Measurements from ENCODE around the gene ROBO1. TPM values are rescaled to one million over a fixed set of nuclear protein-coding genes. Genes with fewer than 3 reads are reported as not detected.

ROBO1 gene
- total RNA-seq, 3 donors from 2014 or later = 12.7 to 50.7 (median 23.6) TPM

DNA sequence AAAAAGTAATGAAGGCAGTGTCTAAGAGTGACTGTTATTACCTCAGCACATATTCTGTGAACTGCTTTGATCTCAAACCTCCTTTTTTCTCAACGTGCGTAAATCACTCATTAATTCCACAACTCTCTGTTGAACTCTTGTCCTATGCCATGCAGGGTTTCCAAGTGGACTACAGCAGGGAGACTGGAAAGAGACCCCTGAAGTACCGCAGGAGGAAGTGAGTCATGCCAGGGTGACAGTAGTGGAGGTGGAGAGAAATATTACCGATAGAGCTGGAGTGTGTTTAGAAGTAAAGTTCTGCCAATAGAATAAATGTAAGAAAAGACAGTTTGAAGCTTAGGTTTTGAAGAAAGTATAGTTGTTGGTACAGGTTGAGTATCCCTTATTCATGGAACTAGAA lies 908.9 kb downstream of the ROBO1 start:
- TF ChIP-seq POLR2AphosphoS5 (IDR thresholded peaks at IDR 0.05) (no peak), POLR2A (IDR thresholded peaks at IDR 0.05) (no peak)
- TF ChIP-seq, protein P1, sequence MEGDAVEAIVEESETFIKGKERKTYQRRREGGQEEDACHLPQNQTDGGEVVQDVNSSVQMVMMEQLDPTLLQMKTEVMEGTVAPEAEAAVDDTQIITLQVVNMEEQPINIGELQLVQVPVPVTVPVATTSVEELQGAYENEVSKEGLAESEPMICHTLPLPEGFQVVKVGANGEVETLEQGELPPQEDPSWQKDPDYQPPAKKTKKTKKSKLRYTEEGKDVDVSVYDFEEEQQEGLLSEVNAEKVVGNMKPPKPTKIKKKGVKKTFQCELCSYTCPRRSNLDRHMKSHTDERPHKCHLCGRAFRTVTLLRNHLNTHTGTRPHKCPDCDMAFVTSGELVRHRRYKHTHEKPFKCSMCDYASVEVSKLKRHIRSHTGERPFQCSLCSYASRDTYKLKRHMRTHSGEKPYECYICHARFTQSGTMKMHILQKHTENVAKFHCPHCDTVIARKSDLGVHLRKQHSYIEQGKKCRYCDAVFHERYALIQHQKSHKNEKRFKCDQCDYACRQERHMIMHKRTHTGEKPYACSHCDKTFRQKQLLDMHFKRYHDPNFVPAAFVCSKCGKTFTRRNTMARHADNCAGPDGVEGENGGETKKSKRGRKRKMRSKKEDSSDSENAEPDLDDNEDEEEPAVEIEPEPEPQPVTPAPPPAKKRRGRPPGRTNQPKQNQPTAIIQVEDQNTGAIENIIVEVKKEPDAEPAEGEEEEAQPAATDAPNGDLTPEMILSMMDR (IDR thresholded peaks at IDR 0.05) = no peak
- Histone ChIP-seq H3K4me1 (no peaks in the 10 kb centered on the region), H3K4me3 (no peak overlapping the region), H3K36me3 (no peaks in the 10 kb centered on the region), H3K27ac (no peak overlapping the region), H3K27me3 (no peaks in the 10 kb centered on the region), H3K9me3 (no peaks in the 10 kb centered on the region)
- DNase-seq (ENCODE audit: low spot score in 2 of 2) = no peak
- intact Hi-C loops (cut with DNase I; ENCODE audit: low total_unique reads) = no loop called here

DNA sequence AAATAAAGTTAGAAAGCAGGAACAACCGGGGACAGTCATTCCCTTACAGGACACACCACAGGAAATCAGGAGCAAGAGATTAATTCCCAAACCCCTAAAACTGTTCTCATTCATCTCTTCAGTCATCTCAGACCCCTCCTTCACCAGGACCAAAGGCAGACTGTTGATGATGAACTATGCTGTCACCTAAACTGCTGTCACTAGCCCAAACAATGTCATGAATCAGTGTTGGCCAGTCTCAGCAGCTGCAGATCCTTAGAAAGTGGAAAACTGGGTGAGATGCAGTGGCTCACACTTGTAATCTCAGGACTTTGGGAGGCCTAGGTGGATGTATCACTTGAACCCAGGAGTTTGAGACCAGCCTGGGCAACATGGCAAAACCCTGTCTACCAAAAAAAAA lies 909.6 kb downstream of the ROBO1 start:
- H3K9me3 ChIP-seq = no peaks in the 10 kb centered on the region
- intact Hi-C loops (cut with DNase I; ENCODE audit: low total_unique reads) = no loop called here
- H3K36me3 ChIP-seq = no peaks in the 10 kb centered on the region
- H3K4me3 ChIP-seq = no peak overlapping the region
- H3K27me3 ChIP-seq = no peaks in the 10 kb centered on the region
- no peak for DNase-seq (ENCODE audit: low spot score in 2 of 2)
- no peaks in the 10 kb centered on the region for H3K4me1 ChIP-seq
- no peak for TF ChIP-seq POLR2A (IDR thresholded peaks at IDR 0.05)
- TF ChIP-seq, protein P1 (IDR thresholded peaks at IDR 0.05) = no peak
- no peak for TF ChIP-seq POLR2AphosphoS5 (IDR thresholded peaks at IDR 0.05)
- H3K27ac ChIP-seq = no peak overlapping the region

DNA sequence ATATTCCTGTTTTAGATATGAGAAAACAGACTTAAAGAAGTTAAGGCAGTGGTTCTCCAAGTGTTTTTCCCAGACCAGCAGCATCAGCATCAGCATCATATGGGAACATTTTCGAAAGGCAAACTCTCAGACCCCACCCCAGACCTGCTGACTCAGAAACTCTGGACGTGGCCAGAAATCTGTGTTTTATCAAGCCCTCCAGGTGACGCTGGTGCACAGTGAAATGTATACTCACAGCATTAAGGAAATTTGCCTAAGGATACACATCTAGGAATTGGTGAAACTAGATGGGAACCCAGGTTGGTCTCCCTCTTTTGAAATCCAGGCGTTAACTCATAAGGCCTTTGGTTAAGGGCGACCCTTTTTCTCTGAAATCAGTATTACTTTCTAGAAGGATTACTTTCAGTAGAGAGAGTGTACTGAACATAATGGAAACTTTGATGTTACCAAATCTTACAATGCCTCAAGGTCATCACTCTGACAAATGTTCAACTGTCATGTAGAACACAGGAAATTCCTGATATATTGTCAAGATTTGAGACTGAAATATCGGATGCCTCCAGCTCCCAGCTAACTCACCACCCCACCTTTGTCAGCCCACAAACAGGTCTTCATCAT lies 910.2 kb downstream of the ROBO1 start:
- Histone ChIP-seq H3K4me1 (no peaks in the 10 kb centered on the region), H3K36me3 (no peaks in the 10 kb centered on the region), H3K27ac (no peak overlapping the region), H3K9me3 (no peaks in the 10 kb centered on the region), H3K4me3 (no peak overlapping the region), H3K27me3 (no peaks in the 10 kb centered on the region)
- TF ChIP-seq, protein P1 (IDR thresholded peaks at IDR 0.05) = no peak
- TF ChIP-seq POLR2A (IDR thresholded peaks at IDR 0.05) = no peak
- no peak for TF ChIP-seq POLR2AphosphoS5 (IDR thresholded peaks at IDR 0.05)
- DNase-seq (ENCODE audit: low spot score in 2 of 2) = no peak
- intact Hi-C loops (cut with DNase I; ENCODE audit: low total_unique reads) = no loop called here

DNA sequence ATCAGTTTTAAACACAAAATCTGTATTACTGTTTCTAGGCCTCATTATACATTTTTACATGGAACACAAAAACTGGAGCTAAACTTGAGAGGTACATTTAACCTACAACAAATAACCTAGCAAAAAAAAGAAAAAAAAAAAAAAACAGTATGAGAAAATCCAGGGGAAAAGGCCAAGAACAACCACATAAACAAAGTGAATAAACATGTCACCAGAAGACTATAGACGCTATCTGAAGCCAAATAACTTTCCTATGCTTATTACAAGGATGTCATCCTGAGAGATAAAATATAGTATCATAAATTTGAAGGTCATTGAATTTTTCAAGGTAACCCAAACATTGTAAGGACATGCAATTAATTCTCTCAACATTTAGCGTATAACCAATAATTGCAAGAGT lies 911.6 kb downstream of the ROBO1 start:
- no peaks in the 10 kb centered on the region for H3K9me3 ChIP-seq
- no peaks in the 10 kb centered on the region for H3K4me1 ChIP-seq
- no peak for DNase-seq (ENCODE audit: low spot score in 2 of 2)
- H3K36me3 ChIP-seq = no peaks in the 10 kb centered on the region
- no peak overlapping the region for H3K27ac ChIP-seq
- intact Hi-C loops (cut with DNase I; ENCODE audit: low total_unique reads) = no loop called here
- no peak overlapping the region for H3K4me3 ChIP-seq
- no peaks in the 10 kb centered on the region for H3K27me3 ChIP-seq
- TF ChIP-seq, protein P1 (IDR thresholded peaks at IDR 0.05) = no peak
- TF ChIP-seq POLR2A (IDR thresholded peaks at IDR 0.05) (no peak), POLR2AphosphoS5 (IDR thresholded peaks at IDR 0.05) (no peak)

DNA sequence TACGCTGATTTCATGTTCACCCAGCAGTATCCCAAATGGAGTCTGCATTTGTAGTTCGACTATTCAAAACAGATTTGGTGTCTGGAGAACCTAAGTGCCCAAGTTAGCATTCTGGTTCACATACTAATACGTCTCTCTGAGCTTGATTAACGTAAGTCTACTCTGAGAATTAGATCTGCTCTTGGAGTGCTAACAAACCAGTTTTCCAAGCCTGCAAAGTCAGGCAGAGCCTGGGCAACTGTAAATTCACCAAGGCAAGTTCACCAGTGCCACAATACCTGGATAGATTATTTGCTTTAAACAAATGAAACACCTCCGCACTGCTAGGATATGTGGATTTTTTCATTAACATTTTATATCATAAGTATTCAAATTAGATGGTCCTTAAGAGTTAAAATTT lies 912.6 kb downstream of the ROBO1 start:
- DNase-seq (ENCODE audit: low spot score in 2 of 2) = no peak
- intact Hi-C loops (cut with DNase I; ENCODE audit: low total_unique reads) = no loop called here
- Histone ChIP-seq H3K36me3 (no peaks in the 10 kb centered on the region), H3K9me3 (no peaks in the 10 kb centered on the region), H3K27ac (no peak overlapping the region), H3K4me1 (no peaks in the 10 kb centered on the region), H3K27me3 (no peaks in the 10 kb centered on the region), H3K4me3 (no peak overlapping the region)
- TF ChIP-seq, protein P1 (IDR thresholded peaks at IDR 0.05) = no peak
- no peak for TF ChIP-seq POLR2AphosphoS5 (IDR thresholded peaks at IDR 0.05)
- TF ChIP-seq POLR2A (IDR thresholded peaks at IDR 0.05) = no peak
